GM13976 (cell line): ENCODE data around the gene CARD11.

Experiments used
- DNase-seq: peaks from one replicate; pipeline ENCODE4 v3.0.0; 2012; ENCODE audit warnings: low spot score
- CTCF ChIP-seq: IDR thresholded peaks from 2 replicates; pipeline ENCODE4 v1.5.1; 2012; ENCODE audit warnings: borderline replicate concordance, mild to moderate bottlenecking; ENCODE audit not compliant: insufficient read depth; ENCODE audit errors: extremely low read depth, missing control alignments, control extremely low read depth
- in situ Hi-C: fragments of 300-500 bp; cut with MboI; formaldehyde crosslinking; loops from one replicate; pipeline ENCODE4 v1.12.0; 2022; ENCODE audit warnings: low sequenced_read_pairs, mixed read lengths, inconsistent platforms; ENCODE audit not compliant: unreplicated experiment

Gene CARD11

DNA sequence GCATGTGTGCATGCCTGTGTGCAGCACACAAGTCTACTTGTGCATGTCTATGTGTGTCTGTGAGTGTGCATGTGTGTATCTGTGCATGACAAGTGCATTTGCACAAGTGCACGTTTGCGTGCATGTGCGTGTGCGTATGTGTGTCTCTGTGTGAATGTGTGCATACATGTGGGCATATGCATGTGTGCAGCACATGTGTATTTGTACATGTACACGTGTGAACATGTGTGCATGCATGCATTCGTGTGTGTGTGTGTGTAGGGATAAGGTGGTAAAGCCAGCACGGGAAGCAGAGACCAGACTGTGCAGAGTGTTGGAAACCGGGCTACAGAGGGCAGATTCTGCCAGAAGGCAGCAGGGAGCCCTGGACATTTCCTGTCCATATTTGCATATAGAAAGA is 163.6 kb downstream of the CARD11 start:
- no peak for DNase-seq
- no peak for TF ChIP-seq CTCF
- in situ Hi-C loops = loop anchor here (10.0 to 25.0 kb wide), 2 partner anchors 275 to 1032 kb away; no protein-coding TSS in a partner anchor

- in situ Hi-C loops = loop anchor here (25.0 kb wide), 1 partner anchor 1033 kb away; no protein-coding TSS in a partner anchor
- DNase-seq = no peak
- no peak for TF ChIP-seq CTCF
Measured at GRCh38 chr7:2879354-2879753, 164.3 kb downstream of the CARD11 start.

- in situ Hi-C loops = loop anchor here (25.0 kb wide), 1 partner anchor 1034 kb away; no protein-coding TSS in a partner anchor
- TF ChIP-seq CTCF = no peak
- no peak for DNase-seq
Measured at GRCh38 chr7:2878306-2878705, 165.4 kb downstream of the CARD11 start.

GRCh38 chr7:2876031-2876731 is 167.5 kb downstream of the CARD11 start:
- in situ Hi-C loops = loop anchor here (25.0 kb wide), 1 partner anchor 1036 kb away; no protein-coding TSS in a partner anchor
- DNase-seq = no peak
- TF ChIP-seq CTCF = no peak

DNA sequence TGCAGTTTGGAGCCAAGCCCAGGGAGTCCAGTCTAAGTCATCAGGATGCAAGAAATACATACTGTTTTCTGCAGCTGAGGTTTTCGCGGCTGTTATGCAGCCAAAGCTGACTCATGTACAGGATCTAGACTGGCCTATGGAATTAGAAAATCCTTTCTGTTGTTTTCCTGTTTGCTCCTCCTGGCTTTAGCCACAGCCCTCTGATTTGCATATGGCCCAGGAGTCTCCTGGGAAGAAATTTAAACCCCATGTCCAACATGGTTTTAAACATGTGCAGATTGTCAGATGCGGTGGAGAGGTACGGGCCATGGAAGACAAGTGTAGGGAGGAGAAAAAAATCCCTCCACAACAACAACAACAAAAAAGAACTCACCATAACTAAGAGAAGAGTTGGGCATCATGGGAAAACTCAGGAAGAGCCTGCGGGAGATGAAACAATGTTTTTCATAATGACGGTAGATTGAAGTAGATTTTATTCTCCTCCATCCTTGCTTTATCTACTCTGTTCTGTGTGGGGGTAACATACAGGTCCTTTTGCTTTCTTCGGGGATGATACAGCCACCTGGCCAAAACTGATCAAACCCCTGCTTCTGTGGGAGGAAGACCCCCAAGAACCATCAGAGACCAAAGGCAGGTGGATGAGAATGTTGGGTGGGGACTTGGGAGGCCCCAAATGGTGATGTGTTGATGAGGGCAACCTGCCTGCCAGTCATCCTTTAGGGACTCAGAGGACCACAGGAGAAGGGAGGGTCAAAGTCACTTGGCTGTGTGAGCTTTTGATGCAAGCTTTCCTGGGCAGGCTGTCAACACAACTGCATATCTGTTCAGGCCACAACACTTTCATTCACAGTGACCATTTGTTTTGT is 169.7 kb downstream of the CARD11 start:
- TF ChIP-seq CTCF = no peak
- peak; percentile 13 for DNase-seq
- in situ Hi-C loops = no loop called here

- no peak for DNase-seq
- in situ Hi-C loops = no loop called here
- no peak for TF ChIP-seq CTCF
Measured at GRCh38 chr7:2873146-2873545, 170.5 kb downstream of the CARD11 start.
